Stimulated activated CD4-positive, alpha-beta T cell treated with anti-CD3 and anti-CD28 coated beads, Interleukin-15, amount 100 ng/mL, for 24 hours (primary cell): Measurements from ENCODE around the gene NEK6.

ENCODE experiments used
- DNase-seq: peaks from one replicate; pipeline ENCODE4 v3.0.0-alpha.2; 2020

Gene NEK6

GRCh38 chr9:124346347-124347163 lies 88.8 kb downstream of the NEK6 start:
- DNase-seq = no peak

DNA sequence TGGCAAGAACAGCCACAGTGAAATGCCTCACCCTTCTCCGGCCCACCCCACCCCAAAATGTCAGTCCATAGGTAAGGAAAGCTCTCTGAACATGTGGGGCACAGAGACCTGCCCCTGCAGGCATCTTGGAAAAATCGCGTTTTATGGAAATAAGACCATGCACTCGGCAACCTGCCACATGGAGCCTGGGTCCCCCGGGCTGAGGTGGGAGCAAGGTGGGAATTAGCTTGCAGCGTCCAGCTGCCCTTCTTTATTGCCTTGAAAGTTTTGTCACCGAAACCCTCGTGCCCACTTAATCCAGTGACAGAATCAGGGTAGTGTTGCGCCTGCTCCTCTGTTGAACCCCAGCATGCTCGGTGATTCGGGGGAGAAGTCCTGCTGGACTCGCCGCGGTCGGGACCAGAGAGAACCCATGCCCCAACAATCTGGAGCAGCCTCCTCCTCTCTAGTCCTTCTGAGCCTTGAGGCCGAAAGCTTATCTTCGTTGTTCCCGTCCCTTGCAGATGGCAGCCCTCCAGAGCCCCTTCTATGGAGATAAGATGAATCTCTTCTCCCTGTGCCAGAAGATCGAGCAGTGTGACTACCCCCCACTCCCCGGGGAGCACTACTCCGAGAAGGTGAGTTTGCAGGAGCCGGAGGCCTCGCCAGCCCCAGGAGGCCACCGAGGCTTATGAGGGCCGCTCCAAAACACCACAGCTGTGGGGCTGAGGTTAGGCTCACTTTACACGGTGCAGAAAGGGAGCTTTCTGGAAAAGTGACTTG lies 89.6 kb downstream of the NEK6 start:
- DNase-seq = no peak

DNA sequence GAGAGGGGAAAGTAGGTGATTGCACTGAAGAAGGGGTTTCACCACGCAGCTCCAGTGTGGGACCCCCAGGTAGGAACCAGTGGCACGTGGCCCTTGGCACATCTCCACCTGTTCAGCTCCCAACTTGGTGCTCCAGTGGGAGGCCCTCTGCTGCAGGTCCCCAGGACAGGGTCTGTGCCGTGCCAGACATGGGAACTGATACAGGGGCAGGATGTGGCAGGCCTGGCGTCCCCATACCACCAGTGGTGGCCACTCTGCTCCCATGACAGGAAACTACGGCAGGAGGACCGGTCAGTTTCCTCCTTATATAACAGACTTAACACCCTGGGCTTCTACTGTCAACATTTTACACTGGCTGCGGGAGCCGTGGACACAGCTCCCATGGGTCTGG lies 90.2 kb downstream of the NEK6 start:
- no peak for DNase-seq

- no peak for DNase-seq
These were observed 90.6 kb downstream of the NEK6 start for GRCh38 chr9:124348363-124348762.

DNA sequence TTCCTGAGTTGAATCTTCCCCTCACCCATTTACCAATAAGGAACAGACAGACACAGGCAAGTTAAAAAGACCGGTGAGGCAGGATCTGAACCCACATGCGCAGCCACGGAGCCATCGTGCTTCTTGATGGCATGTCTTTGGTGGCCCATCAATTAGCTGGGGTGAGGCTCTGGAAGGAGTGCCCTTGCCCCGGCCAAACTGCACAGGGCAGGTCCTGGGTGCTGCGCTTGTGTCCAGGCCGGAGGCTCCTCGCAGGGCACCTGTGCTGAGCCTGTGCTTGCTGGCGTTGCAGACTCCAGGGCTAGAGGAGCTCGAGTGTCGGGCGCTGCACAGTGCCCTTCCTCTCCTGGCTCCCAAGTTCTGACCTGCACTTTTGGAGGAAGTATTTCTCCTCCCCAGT lies 91.1 kb downstream of the NEK6 start:
- no peak for DNase-seq

DNA sequence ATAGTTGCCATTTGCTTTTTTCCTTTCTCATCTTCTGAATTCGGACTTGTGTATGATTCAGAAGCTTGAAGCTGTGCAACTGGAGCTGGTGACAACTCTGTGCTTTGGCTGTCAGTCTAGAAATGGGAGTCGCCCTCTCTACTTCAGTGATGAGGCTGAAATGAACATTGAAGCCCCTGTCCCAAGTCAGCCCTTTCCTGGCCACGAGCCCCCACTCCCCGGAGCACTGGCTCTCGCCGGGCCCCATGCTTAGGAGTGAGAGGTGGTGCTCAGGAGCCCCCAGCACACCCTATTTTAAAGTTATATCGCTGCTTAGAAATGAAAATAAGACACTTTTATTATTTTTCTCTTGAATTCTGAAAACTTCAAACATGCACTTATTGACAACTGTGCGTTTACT lies 91.5 kb downstream of the NEK6 start:
- DNase-seq = no peak

GRCh38 chr9:124349675-124350493 lies 92.1 kb downstream of the NEK6 start:
- DNase-seq = no peak

- DNase-seq = no peak
These were observed 92.9 kb downstream of the NEK6 start for GRCh38 chr9:124350494-124351263.

- no peak for DNase-seq
These were observed 94.1 kb downstream of the NEK6 start for GRCh38 chr9:124351672-124352468.

- no peak for DNase-seq
These were observed 94.9 kb downstream of the NEK6 start for GRCh38 chr9:124352616-124353015.

GRCh38 chr9:124353166-124353768 lies 95.5 kb downstream of the NEK6 start:
- DNase-seq = no peak

DNA sequence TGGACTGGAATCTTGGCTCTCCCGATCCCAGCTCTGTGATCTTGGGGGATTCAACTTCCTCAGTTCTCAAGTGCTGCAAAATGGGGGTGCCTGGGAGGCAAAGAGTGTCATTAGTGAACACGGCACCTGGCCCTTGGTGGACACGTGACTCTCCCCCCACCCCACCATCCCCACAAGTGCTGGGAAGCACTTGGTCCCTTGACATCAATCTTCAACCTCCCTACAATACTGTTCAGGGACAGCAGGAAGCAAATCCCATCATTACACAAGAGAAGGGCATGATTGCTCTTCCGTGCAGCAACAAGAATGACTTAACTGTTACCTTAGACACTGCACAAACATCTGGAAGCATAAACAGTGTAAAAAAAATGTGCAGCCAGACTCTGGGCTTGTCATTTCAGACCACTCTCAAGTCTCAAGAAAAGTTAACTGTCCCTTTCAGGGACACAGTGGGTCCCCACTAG lies 96.1 kb downstream of the NEK6 start:
- DNase-seq = no peak

GRCh38 chr9:124354346-124355038 lies 96.7 kb downstream of the NEK6 start:
- no peak for DNase-seq

GRCh38 chr9:124355039-124355940 lies 97.5 kb downstream of the NEK6 start:
- no peak for DNase-seq

DNA sequence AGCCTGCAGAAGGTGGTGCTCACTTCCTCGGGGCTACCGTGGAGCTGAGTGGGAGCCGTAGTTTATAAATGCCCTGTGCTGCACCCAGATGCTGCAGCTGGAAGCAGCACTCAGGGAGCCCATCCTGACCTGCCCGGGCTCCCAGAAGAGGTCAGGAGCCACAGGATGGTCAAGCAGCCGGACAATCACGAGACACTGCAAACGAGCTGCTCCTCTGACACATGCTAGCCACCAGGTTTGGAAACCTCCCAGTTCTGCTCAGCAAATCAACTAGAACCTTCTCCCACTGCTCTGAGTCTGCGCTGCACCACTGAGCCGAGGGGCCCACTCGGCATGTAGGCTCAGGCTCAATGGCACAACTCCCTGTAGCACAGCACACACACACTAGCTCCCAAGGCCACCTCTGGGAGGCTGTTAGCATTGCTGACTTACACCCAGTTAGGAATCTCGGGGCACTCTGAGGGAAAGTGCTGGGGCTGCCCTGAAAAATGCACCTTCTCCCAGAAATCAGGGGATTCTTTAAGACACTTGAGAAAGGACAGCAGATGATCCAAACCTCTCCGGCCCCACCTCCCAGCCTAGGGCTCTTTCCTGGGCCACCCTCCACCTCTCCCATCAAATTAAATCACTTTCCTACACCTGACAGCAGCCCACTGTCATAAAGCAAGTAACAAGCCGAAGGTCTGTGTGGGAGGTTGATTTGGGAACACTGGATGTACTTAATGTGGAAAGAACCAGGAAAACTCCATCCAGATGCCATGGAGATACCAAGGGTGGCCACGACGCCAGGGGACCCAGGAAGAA lies 98.4 kb downstream of the NEK6 start:
- no peak for DNase-seq

- no peak for DNase-seq
These were observed 99.1 kb downstream of the NEK6 start for GRCh38 chr9:124356745-124357390.

DNA sequence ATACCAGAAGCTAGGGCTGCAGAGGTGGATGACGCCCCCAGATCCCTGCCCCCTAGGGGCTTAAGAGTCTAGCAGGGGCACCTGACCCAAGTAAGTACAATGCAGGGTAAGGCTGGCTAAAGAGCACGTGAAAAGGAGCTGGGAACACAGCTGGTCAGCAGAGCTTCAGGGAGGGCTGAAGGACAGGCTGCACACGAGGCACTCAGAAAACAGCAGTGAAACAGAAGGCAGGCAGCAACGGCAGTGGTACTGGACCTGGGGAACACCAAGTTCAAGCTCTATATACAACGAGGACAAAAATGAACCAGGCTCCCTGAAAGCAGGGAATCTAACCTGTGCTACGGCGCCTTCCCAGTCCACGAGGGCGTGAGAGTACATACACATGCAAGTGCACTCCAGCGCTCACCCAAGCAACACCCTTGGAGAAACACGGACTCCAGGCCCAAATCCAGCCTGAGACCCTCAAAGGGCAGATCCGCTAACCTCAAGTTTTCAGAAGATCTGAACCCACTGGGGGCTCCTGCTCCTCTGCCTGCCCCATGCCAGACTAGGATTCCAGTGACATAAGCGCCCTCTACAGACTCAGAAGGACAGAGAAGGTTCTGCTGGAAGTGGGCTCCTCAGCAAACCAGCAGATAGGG lies 100.1 kb downstream of the NEK6 start:
- no peak for DNase-seq

- DNase-seq = no peak
These were observed 100.9 kb downstream of the NEK6 start for GRCh38 chr9:124358631-124359030.
